Measurements from ENCODE around the gene RANBP10. TPM values are rescaled to one million over a fixed set of nuclear protein-coding genes. Genes with fewer than 3 reads are reported as not detected.

RANBP10 gene
- total and polyA plus RNA-seq, 2 of the 8 experiments (the other 6 are each of a cell fraction or from before 2014, with no cell fraction given), result 14.2 to 16.8 TPM

- no peak for TF ChIP-seq HDAC2 (IDR thresholded peaks at IDR 0.05; ENCODE audit: borderline replicate concordance in 1 of 2, low read depth in 2 of 2, low read length in 2 of 2)
- TF ChIP-seq RNF2 (IDR thresholded peaks at IDR 0.05; ENCODE audit: borderline replicate concordance, low read depth, low read length, missing control alignments, poor library complexity, severe bottlenecking), result no peak
- TF ChIP-seq SAP30 (IDR thresholded peaks at IDR 0.05; ENCODE audit: insufficient read depth, insufficient replicate concordance, low read length), result no peak
- no peak for TF ChIP-seq CHD1 (IDR thresholded peaks at IDR 0.05; ENCODE audit: low read depth, low read length)
- no peak for TF ChIP-seq FOSL1 (IDR thresholded peaks at IDR 0.05; ENCODE audit: insufficient read depth, low read depth, low read length)
- no peak for TF ChIP-seq MAFK (IDR thresholded peaks at IDR 0.05; ENCODE audit: low read depth, low read length)
- Histone ChIP-seq H3K27ac (ENCODE audit: low read depth, low read length) (no peak overlapping the region; the same call in 1 of the 2 replicates), H3K4ac (replicated peaks; ENCODE audit: insufficient read length, low read depth, low read length) (no peak overlapping the region), H2BK12ac (ENCODE audit: low read depth, low read length) (no peak overlapping the region), H2AK5ac (ENCODE audit: low read depth, low read length) (no peak overlapping the region), H2BK15ac (ENCODE audit: low read length) (no peak overlapping the region), H4K91ac (replicated peaks; ENCODE audit: insufficient read length, low read length) (no peak overlapping the region), H4K8ac (ENCODE audit: extremely low read depth, insufficient read depth, low read length) (no peak overlapping the region), H3K9ac (replicated peaks in 1 of 4; ENCODE audit: extremely low read depth in 1 of 4, low read depth in 3 of 4, low read length in 3 of 4) (no peak overlapping the region), H3K56ac (replicated peaks; ENCODE audit: insufficient read length, low read depth, low read length) (no peak overlapping the region), H3K79me2 (ENCODE audit: control insufficient read depth in 1 of 2, insufficient read depth in 2 of 2, low read length in 2 of 2) (no peaks in the 10 kb centered on the region), H3K23ac (ENCODE audit: insufficient read length) (no peak overlapping the region), H3K23me2 (ENCODE audit: low read depth, low read length) (no peaks in the 10 kb centered on the region), H3K4me2 (ENCODE audit: insufficient read depth in 1 of 2, low read depth in 2 of 2, low read length in 2 of 2) (no peak overlapping the region), H4K20me1 (replicated peaks in 1 of 2; ENCODE audit: control insufficient read depth in 1 of 2, insufficient read depth in 2 of 2, low read length in 2 of 2) (peaks cover 0 to 7% of the 10 kb centered on the region in 2 experiments), H3K36me3 (ENCODE audit: control insufficient read depth in 2 of 4, insufficient read depth in 4 of 4, low read length in 3 of 4) (no peaks in the 10 kb centered on the region), H3K9me3 (ENCODE audit: insufficient read depth in 2 of 2, low read depth in 1 of 2, low read length in 1 of 2) (no peaks in the 10 kb centered on the region), H4K5ac (ENCODE audit: insufficient read length, low read depth, low read length) (no peak overlapping the region), H3K27me3 (replicated peaks in 1 of 4; ENCODE audit: control insufficient read depth in 3 of 4, extremely low read depth in 1 of 4, insufficient read depth in 3 of 4, low read length in 3 of 4) (no peaks in the 10 kb centered on the region), H3K18ac (ENCODE audit: extremely low read depth, low read length) (no peak overlapping the region), H2BK20ac (ENCODE audit: low read length) (no peak overlapping the region), H2BK5ac (ENCODE audit: low read depth, low read length) (no peak overlapping the region), H3K14ac (ENCODE audit: insufficient read length) (no peak overlapping the region), H3K79me1 (ENCODE audit: low read depth, low read length) (no peaks in the 10 kb centered on the region; the same call in 1 of the 2 replicates), H2AFZ (ENCODE audit: low read length) (no peak overlapping the region), H3K4me1 (replicated peaks in 1 of 4; ENCODE audit: control insufficient read depth in 3 of 4, insufficient read depth in 4 of 4, low read length in 3 of 4) (no peaks in the 10 kb centered on the region), H2BK120ac (replicated peaks; ENCODE audit: low read depth, low read length) (no peak overlapping the region), H3K4me3 (ENCODE audit: extremely low read depth in 1 of 4, insufficient read depth in 2 of 4, low read depth in 3 of 4, low read length in 4 of 4) (no peak overlapping the region)
- DNase-seq (ENCODE audit: low read depth in 1 of 2, low spot score in 2 of 2), result no peak
- ChIA-PET POLR2A (ENCODE audit: partially characterized antibody) (interaction anchor here (1.1 kb wide), 1 partner anchor 40 kb away, joined by 3 read pairs; the partner anchor contains the start of genes RANBP10 and TSNAXIP1), CTCF (ENCODE audit: partially characterized antibody) (interaction anchor here (1.0 to 1.8 kb wide), 4 partner anchors 94 to 244 kb away, joined by 3 to 6 read pairs (median 3); no protein-coding TSS in a partner anchor)
- WGBS, 2 experiments (ENCODE audit: extremely low coverage in 1 of 2, insufficient coverage in 1 of 2, insufficient read length in 1 of 2, insufficient replicate concordance in 2 of 2, low coverage in 1 of 2, low lambda C conversion rate in 2 of 2, missing lambda C conversion rate in 1 of 2), result 87% methylated on average over 4 of the region's 4 CpGs; no CpG with 5 or more reads in 1 of the 2 experiments
- no peak for FAIRE-seq
Observed at GRCh38 chr16:67766291-67766690, 40.1 kb downstream of the RANBP10 start.
